ENCODE data around the gene ELP1.
"Not testable (repeated sequence)": the region's sequence is repeated elsewhere in the genome, so short reads cannot be mapped to it uniquely, and the experiment has no call there.

Gene ELP1

GRCh38 chr9:108933231-108933717, 650 bp downstream of the ELP1 start:
- DNase-seq (ENCODE audit: low spot score), result peak; percentile 14

- DNase-seq (ENCODE audit: low spot score), result no peak
Measured at GRCh38 chr9:108928386-108928785, 5.5 kb downstream of the ELP1 start.

- no peak for DNase-seq (ENCODE audit: low spot score)
Measured at GRCh38 chr9:108924466-108924865, 9.5 kb downstream of the ELP1 start.

GRCh38 chr9:108921200-108921599, 12.7 kb downstream of the ELP1 start:
- DNase-seq (ENCODE audit: low spot score), result no peak

- not testable (repeated sequence) for DNase-seq (ENCODE audit: low spot score)
Measured at GRCh38 chr9:108920401-108920800, 13.5 kb downstream of the ELP1 start.

- DNase-seq (ENCODE audit: low spot score), result no peak
Measured at GRCh38 chr9:108919517-108919916, 14.4 kb downstream of the ELP1 start.

- DNase-seq (ENCODE audit: low spot score), result no peak
Measured at GRCh38 chr9:108913391-108913790, 20.5 kb downstream of the ELP1 start.

- DNase-seq (ENCODE audit: low spot score), result no peak
Measured at GRCh38 chr9:108911820-108912219, 22.1 kb downstream of the ELP1 start.

- DNase-seq (ENCODE audit: low spot score), result no peak
Measured at GRCh38 chr9:108910914-108911313, 23.0 kb downstream of the ELP1 start.

GRCh38 chr9:108910402-108910801, 23.5 kb downstream of the ELP1 start:
- DNase-seq (ENCODE audit: low spot score), result no peak

- no peak for DNase-seq (ENCODE audit: low spot score)
Measured at GRCh38 chr9:108905494-108905893, 28.4 kb downstream of the ELP1 start.

GRCh38 chr9:108904161-108904560, 29.8 kb downstream of the ELP1 start:
- no peak for DNase-seq (ENCODE audit: low spot score)

- DNase-seq (ENCODE audit: low spot score), result no peak
Measured at GRCh38 chr9:108903420-108904103, 30.4 kb downstream of the ELP1 start.

GRCh38 chr9:108900176-108900575, 33.7 kb downstream of the ELP1 start:
- no peak for DNase-seq (ENCODE audit: low spot score)

- DNase-seq (ENCODE audit: low spot score), result not testable (repeated sequence)
Measured at GRCh38 chr9:108899023-108899695, 34.8 kb downstream of the ELP1 start.

GRCh38 chr9:108897324-108898096, 36.4 kb downstream of the ELP1 start:
- DNase-seq (ENCODE audit: low spot score), result no peak

GRCh38 chr9:108894225-108894997, 39.5 kb downstream of the ELP1 start:
- DNase-seq (ENCODE audit: low spot score), result no peak

- DNase-seq (ENCODE audit: low spot score), result peak; percentile 34
Measured at GRCh38 chr9:108889649-108890067, 44.3 kb downstream of the ELP1 start.

- DNase-seq (ENCODE audit: low spot score), result not testable (repeated sequence)
Measured at GRCh38 chr9:108886594-108887271, 47.2 kb downstream of the ELP1 start.

GRCh38 chr9:108885643-108886348, 48.1 kb downstream of the ELP1 start:
- DNase-seq (ENCODE audit: low spot score), result peak; percentile 59

- no peak for DNase-seq (ENCODE audit: low spot score)
Measured at GRCh38 chr9:108884701-108885100, 49.2 kb downstream of the ELP1 start.
